ENCODE measurements around the gene POLR3K. TPM values are rescaled to one million over a fixed set of nuclear protein-coding genes. Genes with fewer than 3 reads are reported as not detected.

POLR3K gene
- total RNA-seq, 6 donors from 2014 or later, result 4.2 to 15.7 (median 6.6) TPM

GRCh38 chr16:72561-73548, 19.4 kb upstream of the POLR3K start, which contains the start of gene RHBDF1:
TSS of gene RHBDF1 (minus strand) at chr16:72631. CDS start at chr16:65015, 7,616 bp downstream.
- TF ChIP-seq EP300 (IDR thresholded peaks at IDR 0.05) (no peak), POLR2A (IDR thresholded peaks at IDR 0.05) (peak in 2 of 4 donors; percentile 18 to 39)
- peak; percentile 59 to 93 for DNase-seq
- H3K36me3 ChIP-seq, result no peaks in the 10 kb centered on the region
- ATAC-seq (ENCODE audit: low FRiP score in 2 of 2), result peak; percentile 34 to 70
- peaks cover 61 to 85% (median 66%) of the 10 kb centered on the region in 4 donors for H3K4me1 ChIP-seq
- peak within 1 kb of the TSS; percentile 59 to 89 (median 76) for H3K4me3 ChIP-seq
- H3K27me3 ChIP-seq, result no peaks in the 10 kb centered on the region
- peak within 1 kb of the TSS; percentile 87 to 98 (median 96) for H3K27ac ChIP-seq
- WGBS, 2 donors, result 38 to 51% methylated on average over 21 to 32 of the region's 62 CpGs
- H3K9me3 ChIP-seq, result no peaks in the 10 kb centered on the region

GRCh38 chr16:71540-72401, 18.4 kb upstream of the POLR3K start:
- no peaks in the 10 kb centered on the region for H3K9me3 ChIP-seq
- ATAC-seq (ENCODE audit: low FRiP score in 2 of 2) (peak in 1 of 2 donors; percentile 64), DNase-seq (peak; percentile 88 to 89)
- H3K4me3 ChIP-seq, result peak overlapping the region; percentile 59 to 89 (median 76)
- peak overlapping the region; percentile 87 to 98 (median 96) for H3K27ac ChIP-seq
- peak in 2 of 4 donors; percentile 45 to 48 for TF ChIP-seq POLR2A (IDR thresholded peaks at IDR 0.05)
- peak; percentile 35 to 85 for TF ChIP-seq POLR2AphosphoS5 (IDR thresholded peaks at IDR 0.05)
- peak in 1 of 6 experiments; percentile 7 for TF ChIP-seq CTCF (IDR thresholded peaks at IDR 0.05)
- TF ChIP-seq EP300 (IDR thresholded peaks at IDR 0.05), result no peak
- H3K36me3 ChIP-seq, result no peaks in the 10 kb centered on the region
- H3K27me3 ChIP-seq, result no peaks in the 10 kb centered on the region
- WGBS, 2 donors, result 22 to 27% methylated on average over 11 to 35 of the region's 57 CpGs
- H3K4me1 ChIP-seq, result peaks cover 51 to 82% (median 60%) of the 10 kb centered on the region in 4 donors

GRCh38 chr16:71210-71539, 17.8 kb upstream of the POLR3K start:
- H3K4me1 ChIP-seq, result peaks cover 46 to 82% (median 57%) of the 10 kb centered on the region in 4 donors
- H3K27me3 ChIP-seq, result no peaks in the 10 kb centered on the region
- no peaks in the 10 kb centered on the region for H3K36me3 ChIP-seq
- H3K4me3 ChIP-seq, result peak overlapping the region in 3 of 4 donors; percentile 59 to 89 (median 73)
- ATAC-seq (ENCODE audit: low FRiP score in 2 of 2) (no peak), DNase-seq (no peak)
- no peaks in the 10 kb centered on the region for H3K9me3 ChIP-seq
- peak overlapping the region; percentile 87 to 98 (median 96) for H3K27ac ChIP-seq
- WGBS, 2 donors, result 27 to 43% methylated on average over 2 to 4 of the region's 5 CpGs
- TF ChIP-seq CTCF (IDR thresholded peaks at IDR 0.05), result no peak
- TF ChIP-seq POLR2AphosphoS5 (IDR thresholded peaks at IDR 0.05), result no peak
- TF ChIP-seq EP300 (IDR thresholded peaks at IDR 0.05), result no peak
- TF ChIP-seq POLR2A (IDR thresholded peaks at IDR 0.05), result no peak

- peaks cover 0 to 11% (median 5%) of the 10 kb centered on the region in 4 donors for H3K36me3 ChIP-seq
- H3K4me3 ChIP-seq, result no peak overlapping the region
- no peak overlapping the region for H3K27ac ChIP-seq
- no peaks in the 10 kb centered on the region for H3K27me3 ChIP-seq
- 82 to 85% methylated on average over 4 to 8 of the region's 8 CpGs for WGBS, 2 donors
- no peak for ATAC-seq (ENCODE audit: low FRiP score in 2 of 2)
- DNase-seq, result no peak
- TF ChIP-seq CTCF (IDR thresholded peaks at IDR 0.05) (no peak), POLR2A (IDR thresholded peaks at IDR 0.05) (no peak), EP300 (IDR thresholded peaks at IDR 0.05) (no peak), POLR2AphosphoS5 (IDR thresholded peaks at IDR 0.05) (no peak)
- peaks cover 38 to 75% (median 49%) of the 10 kb centered on the region in 4 donors for H3K4me1 ChIP-seq
- H3K9me3 ChIP-seq, result no peaks in the 10 kb centered on the region
Measured at GRCh38 chr16:69181-69580, 15.8 kb upstream of the POLR3K start.

Measured in upper lobe of left lung (tissue), 6 donors.